Upper lobe of left lung (tissue), 4 donors: ENCODE data around the gene SIL1.

Experiments
- EP300 ChIP-seq, 4 donors: sonication (generic); formaldehyde crosslinking; IDR thresholded peaks; one replicate each; pipeline ENCODE4 v1.5.1; 2017; ENCODE audit warnings: antibody characterized with exemption in 4 of 4, control low read depth in 2 of 4
- POLR2A ChIP-seq, 4 donors: fragments of 450-650 bp; IDR thresholded peaks; one replicate each; pipeline ENCODE4 v1.5.1; 2016 to 2017; ENCODE audit warnings: antibody characterized with exemption in 4 of 4, mild to moderate bottlenecking in 2 of 4
- POLR2AphosphoS5 ChIP-seq, 2 donors: sonication (generic); formaldehyde crosslinking; IDR thresholded peaks; one replicate each; pipeline ENCODE4 v1.5.1; 2017; ENCODE audit warnings: antibody characterized with exemption in 2 of 2
- TF ChIP-seq, protein P1 (sequence below), 6 experiments: fragments of 450-650 bp in 4 of 6; fragments of 200-600 bp in 2 of 6; sonication (generic) in 2 of 6; IDR thresholded peaks; one replicate each; pipeline ENCODE4 v1.5.1; 2016 to 2019; ENCODE audit warnings: antibody characterized with exemption in 6 of 6

DNA sequence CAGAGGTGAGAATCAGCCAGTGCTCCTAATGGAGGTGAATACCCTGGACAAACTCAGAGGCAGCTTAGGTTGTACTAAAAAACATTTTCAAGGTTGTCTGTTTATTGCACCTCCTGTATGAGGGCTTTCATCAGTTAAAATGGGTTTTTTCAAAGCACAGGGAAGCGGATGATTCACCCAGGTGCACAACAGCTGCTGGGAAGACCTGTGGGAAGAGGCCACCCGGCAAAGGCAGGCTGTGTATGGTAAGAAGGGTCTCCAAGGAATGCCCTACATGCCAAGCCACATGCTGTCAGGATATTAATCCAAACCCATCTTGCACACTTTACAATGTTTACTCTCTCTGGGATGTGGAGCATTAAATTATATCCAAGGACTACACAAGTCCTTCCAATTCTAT lies 14.7 kb downstream of the SIL1 start:
- TF ChIP-seq POLR2A (IDR thresholded peaks at IDR 0.05) (no peak), POLR2AphosphoS5 (IDR thresholded peaks at IDR 0.05) (no peak), EP300 (IDR thresholded peaks at IDR 0.05) (no peak)
- TF ChIP-seq, protein P1, sequence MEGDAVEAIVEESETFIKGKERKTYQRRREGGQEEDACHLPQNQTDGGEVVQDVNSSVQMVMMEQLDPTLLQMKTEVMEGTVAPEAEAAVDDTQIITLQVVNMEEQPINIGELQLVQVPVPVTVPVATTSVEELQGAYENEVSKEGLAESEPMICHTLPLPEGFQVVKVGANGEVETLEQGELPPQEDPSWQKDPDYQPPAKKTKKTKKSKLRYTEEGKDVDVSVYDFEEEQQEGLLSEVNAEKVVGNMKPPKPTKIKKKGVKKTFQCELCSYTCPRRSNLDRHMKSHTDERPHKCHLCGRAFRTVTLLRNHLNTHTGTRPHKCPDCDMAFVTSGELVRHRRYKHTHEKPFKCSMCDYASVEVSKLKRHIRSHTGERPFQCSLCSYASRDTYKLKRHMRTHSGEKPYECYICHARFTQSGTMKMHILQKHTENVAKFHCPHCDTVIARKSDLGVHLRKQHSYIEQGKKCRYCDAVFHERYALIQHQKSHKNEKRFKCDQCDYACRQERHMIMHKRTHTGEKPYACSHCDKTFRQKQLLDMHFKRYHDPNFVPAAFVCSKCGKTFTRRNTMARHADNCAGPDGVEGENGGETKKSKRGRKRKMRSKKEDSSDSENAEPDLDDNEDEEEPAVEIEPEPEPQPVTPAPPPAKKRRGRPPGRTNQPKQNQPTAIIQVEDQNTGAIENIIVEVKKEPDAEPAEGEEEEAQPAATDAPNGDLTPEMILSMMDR (IDR thresholded peaks at IDR 0.05) = no peak
